WTC11 (cell line): ENCODE results near the gene TRAPPC4. TPM values are rescaled to one million over a fixed set of nuclear protein-coding genes. Genes with fewer than 3 reads are reported as not detected.

ENCODE experiments used
- ATAC-seq: fragments of 200-7000 bp; cut with Tn5 transposase; 2 replicates; pipeline ENCODE4 v1.10.0; 2021; ENCODE audit warnings: mild to moderate bottlenecking, moderate library complexity
- CTCF ChIA-PET: fragments of 300-600 bp; sonication (Branson Sonifier 250); formaldehyde crosslinking; loops from one replicate; lab custom pipeline; 2021; ENCODE audit warnings: antibody characterized with exemption; lab: Charles Lee
- POLR2A ChIA-PET: fragments of 350-600 bp; sonication (Branson Sonifier 250); formaldehyde crosslinking; loops from one replicate; lab custom pipeline; 2021; ENCODE audit warnings: antibody characterized with exemption; lab: Charles Lee
- DNase-seq: peaks from one replicate; pipeline ENCODE4 v3.0.0; 2021; ENCODE audit warnings: low spot score
- H3K27ac Mint-ChIP-seq: 2 replicates; pipeline ENCODE4 v1.8.0; 2021; ENCODE audit warnings: mixed read lengths
- H3K27me3 Mint-ChIP-seq: 2 replicates; pipeline ENCODE4 v1.8.0; 2021; ENCODE audit warnings: low read depth, mild to moderate bottlenecking, moderate library complexity, mixed read lengths
- H3K36me3 Mint-ChIP-seq: 2 replicates; pipeline ENCODE4 v1.8.0; 2021; ENCODE audit warnings: mixed read lengths
- H3K4me1 Mint-ChIP-seq: 2 replicates; pipeline ENCODE4 v1.8.0; 2022; ENCODE audit warnings: mixed read lengths
- H3K4me3 Mint-ChIP-seq: 2 replicates; pipeline ENCODE4 v1.8.0; 2021; ENCODE audit warnings: mild to moderate bottlenecking, moderate library complexity, mixed read lengths
- H3K9me3 Mint-ChIP-seq: 2 replicates; pipeline ENCODE4 v1.8.0; 2021; ENCODE audit warnings: mixed read lengths
- AFF4 ChIP-seq: sonication (generic); formaldehyde crosslinking; IDR thresholded peaks from 2 replicates; pipeline ENCODE4 v1.8.1; 2023; ENCODE audit warnings: mild to moderate bottlenecking, missing genetic modification reagents, borderline replicate concordance
- AR ChIP-seq: fragments of 250-450 bp; sonication (Bioruptor Pico); IDR thresholded peaks from 2 replicates; pipeline ENCODE4 v1.9.0; 2021; ENCODE audit warnings: mild to moderate bottlenecking
- ATF3 ChIP-seq: sonication (generic); formaldehyde crosslinking; conservative IDR thresholded peaks from 2 replicates; pipeline ENCODE4 v1.8.1; 2022; ENCODE audit warnings: mild to moderate bottlenecking, missing genetic modification reagents
- CDX4 ChIP-seq: fragments of 250-450 bp; sonication (Bioruptor Pico); IDR thresholded peaks from 2 replicates; pipeline ENCODE4 v1.9.0; 2021; ENCODE audit warnings: moderate library complexity, mild to moderate bottlenecking, inconsistent platforms, borderline replicate concordance
- CTCF ChIP-seq: fragments of 200-600 bp; IDR thresholded peaks from 2 replicates; pipeline ENCODE4 v1.8.0; 2022; ENCODE audit warnings: antibody characterized with exemption
- E2F4 ChIP-seq: sonication (generic); formaldehyde crosslinking; IDR thresholded peaks from 2 replicates; pipeline ENCODE4 v1.8.1; 2022; ENCODE audit warnings: low read depth, mild to moderate bottlenecking, moderate library complexity, missing genetic modification reagents, borderline replicate concordance
- FOXK1 ChIP-seq: sonication (generic); formaldehyde crosslinking; IDR thresholded peaks from 2 replicates; pipeline ENCODE4 v1.8.0; 2022; ENCODE audit warnings: mild to moderate bottlenecking, moderate library complexity, missing genetic modification reagents
- IRF2 ChIP-seq: sonication (generic); formaldehyde crosslinking; IDR thresholded peaks from 2 replicates; pipeline ENCODE4 v1.8.0; 2022; ENCODE audit warnings: low read depth, missing genetic modification reagents, borderline replicate concordance
- MAX ChIP-seq: sonication (generic); formaldehyde crosslinking; IDR thresholded peaks from 2 replicates; pipeline ENCODE4 v1.8.0; 2022; ENCODE audit warnings: mild to moderate bottlenecking, missing genetic modification reagents
- MXD4 ChIP-seq: fragments of 250-450 bp; sonication (Bioruptor Pico); IDR thresholded peaks from 2 replicates; pipeline ENCODE4 v1.8.0; 2021; ENCODE audit warnings: mild to moderate bottlenecking, moderate library complexity, borderline replicate concordance
- NFE2L1 ChIP-seq: sonication (generic); formaldehyde crosslinking; IDR thresholded peaks from 2 replicates; pipeline ENCODE4 v1.8.1; 2023; ENCODE audit warnings: missing genetic modification reagents
- NR1H2 ChIP-seq: sonication (generic); formaldehyde crosslinking; IDR thresholded peaks from 2 replicates; pipeline ENCODE4 v1.9.0; 2021; ENCODE audit warnings: mild to moderate bottlenecking, moderate library complexity, missing genetic modification reagents
- NR2C2 ChIP-seq: sonication (generic); formaldehyde crosslinking; IDR thresholded peaks from 2 replicates; pipeline ENCODE4 v1.8.0; 2022; ENCODE audit warnings: mild to moderate bottlenecking, missing genetic modification reagents
- TCF7 ChIP-seq: sonication (generic); formaldehyde crosslinking; IDR thresholded peaks from 2 replicates; pipeline ENCODE4 v1.8.0; 2022; ENCODE audit warnings: mild to moderate bottlenecking, low read depth, missing genetic modification reagents, moderate library complexity
- ZNF121 ChIP-seq: sonication (generic); formaldehyde crosslinking; IDR thresholded peaks from 2 replicates; pipeline ENCODE4 v1.8.0; 2023; ENCODE audit warnings: missing genetic modification reagents
- ZNF138 ChIP-seq: sonication (generic); formaldehyde crosslinking; conservative IDR thresholded peaks from 2 replicates; pipeline ENCODE4 v1.8.1; 2022; ENCODE audit warnings: mild to moderate bottlenecking, moderate library complexity, missing genetic modification reagents
- ZNF416 ChIP-seq: fragments of 250-450 bp; sonication (Bioruptor Pico); IDR thresholded peaks from 2 replicates; pipeline ENCODE4 v1.9.0; 2021; ENCODE audit warnings: mild to moderate bottlenecking, inconsistent platforms
- ZNF512 ChIP-seq: sonication (generic); formaldehyde crosslinking; IDR thresholded peaks from 2 replicates; pipeline ENCODE4 v1.8.1; 2022; ENCODE audit warnings: missing genetic modification reagents, borderline replicate concordance
- total RNA-seq: library from RNA; stranded (reverse); gene quantifications from 3 replicates; pipeline ENCODE4 v1.2.3, GENCODE V29; 2021

TRAPPC4 gene
- total RNA-seq, 1 experiment from 2014 or later = 75.7 TPM

GRCh38 chr11:119019996-119020395, 1.4 kb downstream of the TRAPPC4 start:
- peaks cover 65% of the 10 kb centered on the region for H3K36me3 Mint-ChIP-seq
- no peaks in the 10 kb centered on the region; the same call in 1 of the 2 replicates for H3K27me3 Mint-ChIP-seq
- peak overlapping the region; percentile 98 for H3K4me3 Mint-ChIP-seq
- no peak for TF ChIP-seq CTCF
- no peak for TF ChIP-seq NR2C2 (CRISPR knock-in tag)
- TF ChIP-seq AR (CRISPR knock-in tag) = no peak
- TF ChIP-seq NFE2L1 (CRISPR knock-in tag) = no peak
- no peak for TF ChIP-seq CDX4 (CRISPR knock-in tag)
- no peak for TF ChIP-seq ZNF121
- TF ChIP-seq ATF3 (CRISPR knock-in tag) = no peak
- no peak for TF ChIP-seq MAX (CRISPR knock-in tag)
- TF ChIP-seq ZNF138 (CRISPR knock-in tag) = no peak
- TF ChIP-seq ZNF512 (CRISPR knock-in tag) = no peak
- TF ChIP-seq MXD4 = no peak
- TF ChIP-seq TCF7 (CRISPR knock-in tag) = no peak
- TF ChIP-seq NR1H2 (CRISPR knock-in tag) = no peak
- POLR2A ChIA-PET = interaction anchor here (1.7 kb wide), 1 partner anchor 10 kb away, joined by 5 read pairs; the partner anchor contains the start of gene SLC37A4
- ATAC-seq (no peak), DNase-seq (no peak)
- peak overlapping the region; percentile 34; the same call in 1 of the 2 replicates for H3K27ac Mint-ChIP-seq
- H3K9me3 Mint-ChIP-seq = no peaks in the 10 kb centered on the region
- H3K4me1 Mint-ChIP-seq = peaks cover 16% of the 10 kb centered on the region
- CTCF ChIA-PET = interaction anchor here (1.0 to 1.6 kb wide), 4 partner anchors 11 to 318 kb away, joined by 3 to 5 read pairs (median 3); no protein-coding TSS in a partner anchor

GRCh38 chr11:119021631-119022030, 3.1 kb downstream of the TRAPPC4 start:
- H3K36me3 Mint-ChIP-seq = peaks cover 57% of the 10 kb centered on the region
- POLR2A ChIA-PET = no interaction called here
- CTCF ChIA-PET = interaction anchor here (1.1 kb wide), 1 partner anchor 10 kb away, joined by 5 read pairs; no protein-coding TSS in a partner anchor
- TF ChIP-seq MAX (CRISPR knock-in tag) (no peak), AFF4 (CRISPR knock-in tag) (no peak), E2F4 (CRISPR knock-in tag) (no peak), IRF2 (CRISPR knock-in tag) (no peak), ZNF416 (CRISPR knock-in tag) (no peak), FOXK1 (CRISPR knock-in tag) (no peak)

More at GRCh38 chr11:119021631-119022030, 3.1 kb downstream of the TRAPPC4 start:
- Mint-ChIP-seq H3K4me3 (no peak overlapping the region), H3K4me1 (peaks cover 14% of the 10 kb centered on the region), H3K27ac (no peak overlapping the region), H3K27me3 (no peaks in the 10 kb centered on the region; the same call in 1 of the 2 replicates), H3K9me3 (no peaks in the 10 kb centered on the region)
- ATAC-seq = no peak
- DNase-seq = no peak
